Stimulated activated naive CD4-positive, alpha-beta T cell (primary cell): Measurements from ENCODE around the gene OLFML2B.
"Not testable (repeated sequence)": the region's sequence is repeated elsewhere in the genome, so short reads cannot be mapped to it uniquely, and the experiment has no call there.

Source experiments
- DNase-seq, 6 experiments: peaks; one replicate each; lab custom pipeline; 2025; lab: John Stamatoyannopoulos, UW

OLFML2B gene

DNA sequence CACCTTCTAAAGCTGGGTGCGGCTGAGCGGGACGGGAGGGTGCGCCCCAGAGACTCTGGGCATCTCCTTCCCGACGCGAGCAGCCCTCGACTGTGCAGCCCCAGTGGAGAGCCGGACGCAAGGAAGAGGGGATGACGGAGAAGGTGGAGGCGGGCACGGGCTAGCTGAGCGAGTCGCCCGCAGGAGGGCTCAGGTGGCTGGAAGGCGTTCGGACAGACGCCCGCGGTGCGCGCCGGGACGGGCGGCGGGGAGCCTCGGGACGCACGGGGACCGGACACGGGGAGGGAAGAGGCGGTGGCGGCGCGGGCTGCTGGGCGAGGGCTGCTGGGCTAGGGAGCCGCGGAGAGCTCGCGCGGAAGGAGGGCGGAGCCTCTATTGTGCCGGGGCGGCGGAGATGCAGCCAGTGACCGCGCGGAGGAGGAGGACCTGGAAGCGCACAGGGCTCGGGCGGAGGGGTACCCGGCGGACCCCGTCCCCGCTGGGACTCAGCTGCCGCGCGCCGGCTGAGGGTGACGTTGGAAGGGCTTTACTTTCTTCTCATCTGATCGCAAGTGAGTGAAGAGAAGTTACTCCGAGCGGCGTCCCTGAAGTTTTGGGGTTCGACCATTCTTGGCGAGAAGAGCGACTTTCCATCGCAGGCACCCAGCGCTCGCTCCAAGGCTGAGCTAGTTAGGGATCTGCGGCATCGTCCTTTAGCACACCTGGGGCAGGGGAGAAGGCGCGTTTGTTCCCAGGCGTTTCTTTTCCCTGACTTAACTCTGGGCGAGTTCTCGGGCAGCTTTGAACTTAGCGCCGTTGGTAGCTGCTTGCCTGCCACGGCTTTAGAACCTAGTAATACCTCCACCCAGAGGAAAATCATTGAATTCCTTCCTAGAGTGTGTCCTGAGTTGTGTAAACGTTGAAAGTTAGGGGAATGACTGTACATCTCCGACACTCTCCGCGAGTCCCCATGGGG is at the start of gene OLFML2B:
OLFML2B (minus strand) TSS at position 323 of the 955 bp plus-strand sequence. CDS start 439 bp downstream, outside the sequence.
- peak; percentile 9 to 63 (median 35) for DNase-seq

DNA sequence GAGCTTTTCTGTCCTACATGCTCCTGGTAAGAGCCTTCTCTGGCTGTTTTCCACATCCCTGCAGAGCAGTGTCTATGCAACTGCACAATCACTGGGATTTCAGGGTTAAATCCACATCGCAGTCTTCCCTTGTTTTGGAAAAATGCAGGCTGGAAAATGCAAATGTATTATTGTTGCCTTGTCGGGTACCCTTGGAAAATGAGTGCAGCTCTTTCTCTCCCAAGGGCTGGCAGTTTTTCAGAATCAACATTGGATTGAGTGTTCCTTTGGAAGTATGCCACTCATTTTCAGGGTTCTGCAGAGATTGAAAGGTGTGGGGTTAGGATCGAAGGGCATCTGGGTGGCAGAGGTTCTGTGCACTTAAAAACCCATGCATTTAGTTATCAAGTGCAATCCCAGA is 49.1 kb upstream of the OLFML2B start:
- no peak for DNase-seq

DNA sequence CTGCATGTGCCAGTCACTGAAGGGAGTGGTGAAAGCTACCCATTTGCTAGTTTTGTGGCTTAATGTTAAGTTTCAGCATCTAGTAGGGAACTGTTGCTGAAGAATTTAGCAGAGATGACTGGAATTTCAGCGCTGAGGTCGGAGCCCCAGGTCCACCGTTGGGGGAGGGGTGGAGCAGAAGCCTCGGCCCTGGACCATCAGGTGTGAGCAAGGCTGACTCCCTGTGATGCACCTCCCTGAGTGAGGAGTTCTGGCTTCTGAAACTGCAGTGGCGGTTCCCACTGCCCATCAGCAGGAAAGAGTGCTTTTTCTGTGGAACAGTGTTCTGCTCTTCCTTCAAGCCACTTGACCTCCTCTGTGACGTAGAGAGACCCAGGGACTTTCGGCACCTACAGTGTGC is 47.2 kb upstream of the OLFML2B start:
- no peak for DNase-seq

DNA sequence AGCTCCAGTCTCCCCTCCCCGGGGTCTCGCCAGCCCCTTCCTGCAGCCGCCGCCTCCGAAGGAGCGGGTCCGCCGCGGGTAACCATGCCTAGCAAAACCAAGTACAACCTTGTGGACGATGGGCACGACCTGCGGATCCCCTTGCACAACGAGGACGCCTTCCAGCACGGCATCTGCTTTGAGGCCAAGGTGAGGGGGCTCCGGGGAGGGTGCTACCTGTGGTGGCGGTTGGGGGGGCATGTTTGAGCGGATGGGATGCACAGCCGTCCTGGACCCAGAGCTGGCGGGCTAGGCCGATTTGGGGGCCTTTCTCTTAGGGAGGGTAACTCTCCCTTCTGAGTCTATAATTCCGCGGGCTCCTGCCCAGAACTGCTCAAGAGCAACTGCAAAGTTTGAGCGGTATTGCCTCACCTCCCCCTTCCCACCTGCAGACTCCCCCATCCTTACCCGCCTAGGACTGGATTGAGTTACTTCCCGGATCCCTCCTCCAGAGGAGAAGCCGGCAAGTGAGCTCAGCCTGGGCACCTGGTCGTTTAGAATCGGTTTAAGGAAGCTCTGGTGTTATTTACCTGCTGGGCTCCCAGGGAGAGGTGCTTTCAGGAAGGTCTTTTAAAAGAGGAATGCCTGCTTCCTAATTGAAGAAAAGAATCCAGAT is 46.6 kb upstream of the OLFML2B start:
- peak in 2 of 6 experiments; percentile 25 to 31 for DNase-seq

DNA sequence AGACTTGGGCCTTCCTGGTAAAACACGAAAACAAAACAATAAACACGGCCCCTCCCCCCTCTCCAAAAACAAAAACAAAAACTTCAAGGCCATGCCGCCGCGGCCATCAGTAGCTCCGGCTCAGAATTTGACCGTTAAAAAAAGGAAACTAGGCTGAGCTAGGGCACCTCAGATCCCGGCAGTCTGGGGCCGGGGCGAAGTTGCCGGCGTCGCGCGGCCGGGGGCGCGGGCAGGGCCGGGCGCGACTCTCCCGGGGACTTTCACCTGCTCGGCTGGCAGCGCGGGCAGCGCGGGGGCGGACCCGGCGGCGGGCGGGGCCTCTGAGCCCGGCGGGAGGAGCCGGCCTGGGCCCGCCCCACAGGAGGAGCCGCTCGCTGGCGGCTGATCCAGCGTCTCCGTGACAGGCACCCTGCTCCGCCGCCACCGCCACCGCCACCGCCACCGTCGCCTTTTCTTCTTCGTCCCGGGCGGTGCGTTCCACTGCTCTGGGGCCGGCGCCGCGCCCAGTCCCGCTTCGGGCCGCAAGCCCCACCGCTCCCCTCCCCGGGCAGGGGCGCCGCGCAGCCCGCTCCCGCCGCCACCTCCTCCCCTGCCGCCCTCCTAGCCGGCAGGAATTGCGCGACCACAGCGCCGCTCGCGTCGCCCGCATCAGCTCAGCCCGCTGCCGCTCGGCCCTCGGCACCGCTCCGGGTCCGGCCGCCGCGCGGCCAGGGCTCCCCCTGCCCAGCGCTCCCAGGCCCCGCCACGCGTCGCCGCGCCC is 45.8 kb upstream of the OLFML2B start, which contains the start of gene NOS1AP:
NOS1AP (plus strand) TSS at position 358 of the 760 bp plus-strand sequence. CDS start 487 bp downstream, outside the sequence.
- peak; percentile 32 to 73 (median 65) for DNase-seq

DNA sequence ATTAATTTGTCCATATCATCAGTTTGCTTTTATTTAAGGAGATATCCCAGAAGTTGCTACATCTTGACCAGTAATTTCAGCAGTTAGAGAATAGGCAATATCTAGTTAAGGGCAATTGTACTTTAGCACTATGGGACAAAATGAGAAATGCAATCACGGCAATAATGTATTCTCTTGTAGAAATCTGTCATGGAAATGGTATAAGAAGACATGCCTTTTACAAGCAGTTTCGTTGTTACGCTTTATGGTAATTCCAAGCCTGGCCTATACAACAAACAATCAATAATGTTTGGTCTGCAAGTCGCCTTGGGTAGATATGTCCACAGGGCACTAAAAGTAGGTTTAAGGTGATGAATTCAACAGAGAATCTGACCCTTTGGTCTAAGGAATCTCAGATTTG is 44.6 kb upstream of the OLFML2B start:
- DNase-seq, result no peak

DNA sequence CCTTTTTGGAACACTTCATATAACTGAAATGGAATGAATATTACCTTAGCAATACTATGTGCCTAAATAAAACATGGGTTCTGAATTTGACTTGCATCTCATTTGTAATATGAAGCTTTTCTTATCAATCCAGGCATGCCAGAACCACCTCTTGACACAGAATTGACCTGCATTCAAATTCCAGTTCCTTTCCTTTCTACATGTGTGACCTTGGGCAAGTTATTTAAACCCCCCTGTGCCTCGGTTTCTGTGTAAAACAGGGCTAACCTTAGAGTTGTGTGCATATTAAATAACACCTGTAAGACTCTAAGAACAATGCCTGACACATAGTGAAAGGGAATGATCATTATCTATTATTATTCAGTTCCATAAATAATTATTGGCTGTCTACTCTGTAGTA is 43.8 kb upstream of the OLFML2B start:
- no peak for DNase-seq

DNA sequence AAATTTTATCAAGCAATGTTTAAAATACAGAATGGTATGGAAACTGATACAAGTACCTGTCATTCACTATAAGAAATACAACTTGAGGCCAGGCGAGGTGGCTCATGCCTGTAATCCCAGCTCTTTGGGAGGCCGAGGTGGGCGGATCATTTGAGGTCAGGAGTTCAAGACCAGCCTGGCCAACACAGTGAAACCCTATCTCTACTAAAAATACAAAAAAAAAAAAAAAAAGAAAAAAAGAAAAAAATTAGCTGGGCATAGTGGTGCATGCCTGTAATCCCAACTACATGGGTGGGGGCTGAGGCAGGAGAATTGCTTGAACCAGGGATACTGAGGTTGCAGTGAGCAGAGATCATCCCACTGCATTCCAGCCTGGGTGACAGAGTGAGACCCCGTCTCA is 43.2 kb upstream of the OLFML2B start:
- not testable (repeated sequence) for DNase-seq

DNA sequence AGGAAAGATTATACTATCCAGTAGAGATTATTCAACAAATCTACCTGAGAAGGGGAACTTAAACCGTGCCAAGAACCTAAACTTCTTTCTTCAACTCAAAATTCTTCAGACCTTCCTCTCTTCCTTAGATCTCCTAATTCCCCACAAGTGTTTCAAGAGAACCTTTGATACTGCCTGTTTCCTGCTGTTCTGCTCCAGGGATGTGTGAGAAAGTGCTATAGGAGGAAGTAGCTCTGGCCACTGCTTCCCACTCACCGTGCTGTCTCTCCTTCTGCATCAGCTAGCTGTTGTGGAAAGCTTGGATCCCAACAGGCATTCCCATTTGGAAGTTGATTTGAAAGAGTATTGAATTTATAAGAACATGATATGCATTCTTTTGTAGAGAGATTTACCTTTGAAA is 41.3 kb upstream of the OLFML2B start:
- DNase-seq, result no peak

DNA sequence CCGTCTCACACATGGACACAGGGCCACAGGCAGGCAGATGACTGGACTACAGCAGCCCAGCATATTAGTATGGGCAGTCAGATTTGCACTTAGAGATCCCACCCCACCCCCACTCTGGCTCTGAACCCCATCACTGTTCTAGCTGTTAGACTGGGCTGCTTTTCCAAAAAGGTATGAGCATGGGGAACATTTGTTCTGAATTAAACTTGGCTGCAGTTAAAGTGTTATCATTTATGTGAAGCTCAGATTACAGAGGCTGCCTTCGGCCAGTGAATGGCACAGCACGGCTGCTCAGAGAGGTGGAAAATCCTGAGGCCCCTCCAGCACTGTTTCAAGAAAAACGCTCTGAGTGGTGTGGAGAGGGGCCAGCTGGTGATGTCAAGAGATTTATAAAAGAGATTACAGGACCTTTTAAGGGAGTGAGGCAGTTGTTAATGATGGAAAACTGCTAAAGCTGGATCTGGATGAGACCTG is 38.9 kb upstream of the OLFML2B start:
- DNase-seq, result no peak

DNA sequence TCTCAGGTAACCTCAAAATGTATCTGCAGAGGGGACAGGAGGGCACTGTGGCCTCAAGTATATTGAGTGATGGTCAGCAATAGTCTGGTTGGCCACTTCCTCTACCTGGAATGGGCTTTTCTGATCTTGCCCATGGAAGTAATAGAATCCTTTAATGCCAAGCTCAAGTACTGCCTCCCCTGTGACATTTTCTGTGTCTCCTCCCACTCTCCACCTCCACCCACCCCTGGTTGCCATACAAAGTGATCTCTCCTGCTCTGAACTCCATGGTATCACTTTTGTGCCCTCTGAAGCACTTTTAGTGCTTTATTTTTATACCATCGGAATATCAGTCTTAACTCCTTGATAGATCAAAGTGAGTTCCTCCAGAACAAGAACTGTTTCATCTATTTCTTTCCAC is 36.6 kb upstream of the OLFML2B start:
- no peak for DNase-seq

DNA sequence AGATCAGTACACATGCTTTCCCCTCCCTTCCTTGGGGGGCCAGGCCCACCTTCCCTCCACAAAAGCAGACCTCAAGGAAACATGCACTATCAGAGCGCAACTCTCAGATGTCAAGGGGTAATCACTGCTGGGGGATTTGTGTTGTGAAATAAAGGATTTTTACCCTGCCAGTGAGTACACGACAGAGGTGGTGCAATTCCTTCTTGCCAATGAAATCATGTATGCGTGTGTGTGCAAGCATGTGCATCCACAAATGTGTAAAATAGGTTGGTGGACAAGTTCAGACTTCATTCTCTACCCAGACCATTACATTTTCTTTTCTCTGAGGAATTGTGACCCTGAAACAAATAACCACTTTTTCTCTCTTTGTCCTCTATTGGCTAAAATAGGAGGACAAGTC is 36.1 kb upstream of the OLFML2B start:
- DNase-seq, result no peak

DNA sequence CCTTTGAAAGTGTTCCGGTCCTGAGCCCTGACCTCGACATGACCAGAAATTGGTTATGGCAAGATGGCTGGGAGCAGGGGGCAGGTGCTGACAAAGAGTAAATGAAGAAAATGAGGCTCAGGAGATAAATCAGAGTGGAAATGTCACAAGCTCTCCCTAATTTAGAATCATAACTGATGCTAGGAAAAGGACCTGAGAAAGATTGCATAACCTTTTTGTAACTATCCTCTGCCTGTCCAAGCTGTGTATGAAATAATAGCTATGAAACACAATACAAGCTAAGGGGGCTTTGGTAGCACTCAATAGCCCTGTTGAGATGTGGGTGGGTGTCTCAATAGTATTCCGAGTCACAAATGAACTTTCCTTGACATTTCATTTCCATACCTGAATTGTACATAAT is 32.9 kb upstream of the OLFML2B start:
- no peak for DNase-seq

DNA sequence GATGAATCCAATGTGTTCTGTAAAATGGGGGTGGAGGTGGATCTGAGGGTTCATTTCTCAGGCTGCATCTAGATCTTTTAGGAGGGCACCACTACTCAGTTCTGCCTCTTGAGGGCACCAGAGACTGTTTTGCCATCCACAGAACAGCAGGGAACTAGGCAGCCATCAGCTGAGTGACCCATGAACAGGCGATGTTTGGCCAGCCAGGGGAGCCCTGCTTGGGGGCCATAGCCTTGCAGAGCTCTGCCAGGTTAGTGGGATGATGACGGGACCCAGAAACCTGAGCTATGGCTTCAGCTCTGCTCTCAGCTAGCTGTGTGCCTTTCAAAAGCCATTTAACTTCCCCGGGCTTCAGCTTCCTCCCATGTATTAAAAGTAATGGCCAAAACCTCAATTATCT is 32.4 kb upstream of the OLFML2B start:
- DNase-seq, result peak in 5 of 6 experiments; percentile 5 to 36 (median 19)

DNA sequence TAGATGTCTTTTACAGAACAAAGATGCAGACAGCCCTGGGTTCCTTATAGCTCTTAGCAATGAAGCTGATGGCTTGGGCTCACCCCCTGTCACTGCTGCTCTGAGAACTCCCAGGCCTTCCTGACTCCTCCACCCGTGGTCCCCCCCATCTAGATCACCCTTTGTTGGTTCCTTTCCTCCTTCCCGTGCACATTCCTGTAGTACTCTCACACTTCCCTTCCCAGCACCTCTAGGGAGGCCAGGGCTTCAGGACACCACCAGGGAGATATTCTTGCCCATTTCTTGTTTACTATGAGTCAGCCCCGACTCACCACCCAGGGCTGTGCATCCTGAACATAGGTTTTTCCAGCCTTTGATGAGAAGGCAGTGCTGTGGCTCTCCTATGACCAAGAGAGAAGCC is 31.4 kb upstream of the OLFML2B start:
- no peak for DNase-seq

DNA sequence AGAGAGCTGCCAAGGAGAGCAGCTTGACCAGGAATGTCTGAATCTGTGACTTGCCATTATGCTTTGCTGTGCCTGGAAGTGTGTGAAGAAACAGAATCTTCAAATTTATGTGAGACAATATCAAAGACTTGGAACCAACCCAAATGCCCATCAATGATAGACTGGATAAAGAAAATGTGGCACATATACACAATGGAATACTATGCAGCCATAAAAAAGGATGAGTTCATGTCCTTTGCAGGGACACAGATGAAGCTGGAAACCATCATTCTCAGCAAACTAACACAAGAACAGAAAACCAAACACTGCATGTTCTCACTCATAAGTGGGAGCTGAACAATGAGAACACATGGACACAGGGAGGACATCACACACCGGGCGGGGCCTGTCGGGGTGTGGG is 30.3 kb upstream of the OLFML2B start:
- not testable (repeated sequence) for DNase-seq

DNA sequence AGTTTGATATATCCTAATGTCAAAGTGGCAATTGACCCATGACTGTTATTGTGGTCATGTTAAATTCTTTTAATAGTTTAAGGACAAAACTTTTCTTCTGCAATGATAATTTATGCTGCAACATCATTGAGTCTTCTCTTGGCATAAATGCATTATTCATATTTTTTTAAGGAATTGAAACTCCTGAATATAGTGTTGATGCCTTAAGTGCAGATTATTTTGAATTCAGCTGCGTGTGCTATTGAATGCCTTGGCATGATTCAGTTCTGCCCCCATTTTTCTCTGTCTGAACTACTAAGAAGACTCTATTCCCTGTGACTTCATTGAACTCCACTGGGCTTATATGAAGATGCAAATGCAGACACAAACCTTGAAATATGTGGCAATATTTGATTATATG is 23.3 kb upstream of the OLFML2B start:
- DNase-seq, result no peak

DNA sequence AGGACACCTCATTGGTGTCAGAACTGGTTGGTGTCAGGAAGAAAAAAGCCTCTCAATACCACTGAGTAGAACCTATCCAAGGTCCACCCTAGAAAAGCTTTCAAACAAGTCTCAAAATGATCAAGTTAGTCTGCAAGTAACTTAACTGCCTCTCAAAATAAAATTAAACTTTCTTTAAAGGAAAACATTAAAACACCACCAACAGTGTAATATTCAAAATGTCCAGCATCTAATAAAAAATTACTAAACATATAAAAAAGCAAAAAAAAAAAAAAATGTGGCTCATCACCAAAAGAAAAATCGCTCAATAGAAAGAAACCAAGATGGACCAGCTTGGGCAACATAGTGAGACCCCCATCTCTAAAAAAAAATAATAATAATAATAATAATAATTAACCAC is 18.7 kb upstream of the OLFML2B start:
- no peak for DNase-seq

DNA sequence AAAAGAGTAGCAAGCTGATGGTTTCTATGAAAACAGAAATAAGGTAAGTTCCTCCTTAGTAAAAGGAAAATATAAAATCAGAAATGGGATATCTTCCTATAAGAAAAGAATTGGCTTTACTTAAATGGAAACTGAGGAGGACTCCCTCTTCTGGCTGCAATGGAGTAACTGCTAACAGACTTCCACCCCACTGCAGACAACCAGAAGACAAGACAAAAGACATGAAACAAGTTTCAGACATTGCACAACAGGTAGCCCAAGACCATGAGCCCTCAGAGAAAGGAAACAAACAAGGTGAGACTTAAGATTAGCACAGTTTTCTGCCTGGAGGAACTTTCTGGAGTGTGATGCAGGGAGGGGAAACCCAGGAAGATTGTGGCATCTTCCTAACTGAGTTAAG is 17.0 kb upstream of the OLFML2B start:
- DNase-seq, result no peak

DNA sequence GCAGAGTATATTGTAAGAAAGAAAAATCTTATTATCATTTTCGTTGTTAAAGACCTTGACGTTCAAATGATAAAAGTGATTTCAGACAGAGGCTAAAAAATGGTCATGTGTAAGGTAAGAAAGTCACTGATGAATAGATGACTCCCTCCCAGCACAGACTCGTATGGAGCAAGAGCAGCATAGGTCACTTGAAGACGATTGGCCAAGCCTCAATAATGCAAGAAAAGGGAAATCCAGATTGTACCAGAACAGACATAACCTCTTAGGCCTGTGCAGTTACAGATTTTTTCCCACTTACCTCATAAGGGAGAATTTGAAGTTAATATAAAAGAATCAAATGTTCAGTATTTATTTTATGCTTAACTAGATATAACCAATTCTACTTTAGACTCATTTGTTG is 16.3 kb upstream of the OLFML2B start:
- DNase-seq, result no peak

DNA sequence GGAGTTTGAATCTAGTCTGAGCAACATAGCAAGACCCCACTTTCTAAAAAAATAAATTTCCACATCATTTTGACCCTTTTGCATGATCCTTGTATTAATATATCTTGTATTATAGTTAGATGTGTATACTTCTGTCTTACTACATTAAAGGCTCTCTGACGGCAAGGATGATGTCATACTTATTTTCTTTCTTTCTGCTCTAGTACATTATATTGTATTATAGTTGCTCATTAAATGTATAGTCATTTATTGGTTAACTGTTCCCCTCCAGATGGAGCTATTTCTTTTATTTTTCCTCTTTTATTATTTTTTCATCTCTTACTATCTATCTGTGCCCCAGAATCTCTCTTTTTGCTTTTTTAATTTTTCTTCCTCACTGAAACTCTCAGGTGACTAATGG is 15.0 kb upstream of the OLFML2B start:
- DNase-seq, result no peak

DNA sequence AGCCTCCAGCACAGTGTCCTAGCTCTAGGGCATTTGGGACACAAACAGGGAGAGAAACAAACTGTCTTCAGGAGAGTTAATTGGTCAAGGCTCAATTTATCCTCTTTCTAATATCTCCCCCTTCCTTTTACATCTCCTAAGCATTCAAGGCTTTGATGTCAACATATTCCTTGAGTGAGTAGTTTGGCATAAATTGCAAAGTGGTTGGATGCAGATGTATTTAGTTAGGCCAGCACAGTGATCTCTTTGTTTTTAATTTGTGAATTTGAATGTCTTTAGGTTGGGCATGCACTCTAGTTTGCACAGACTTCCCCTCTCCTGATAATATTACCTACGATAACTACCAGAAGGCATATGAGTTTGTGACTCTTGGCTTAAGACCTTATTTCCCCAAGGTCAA is 12.5 kb upstream of the OLFML2B start:
- DNase-seq, result no peak
